Small intestine (tissue), 7 donors: ENCODE results near the gene RASGEF1B. TPM values are rescaled to one million over a fixed set of nuclear protein-coding genes. Genes with fewer than 3 reads are reported as not detected.
"Not testable (repeated sequence)": the region's sequence is repeated elsewhere in the genome, so short reads cannot be mapped to it uniquely, and the experiment has no call there.

ENCODE experiments used
- DNase-seq, 2 donors: peaks; one replicate each; pipeline versions ENCODE4 v3.0.0 to v3.0.0-alpha.2; 2013
- FAIRE-seq: peaks from 2 replicates; lab custom pipeline; 2012; peaks lifted over from hg19 to GRCh38; lab: Jason Lieb, UNC
- H3K27ac ChIP-seq, 3 donors: one replicate each; pipeline ENCODE4 v1.5.1; 2013; ENCODE audit warnings: low read length in 2 of 3, mild to moderate bottlenecking in 2 of 3, control low read depth in 1 of 3, inconsistent platforms in 1 of 3, low read depth in 1 of 3, moderate library complexity in 1 of 3
- H3K27me3 ChIP-seq, 3 donors: one replicate each; pipeline ENCODE4 v1.6.1; 2013; ENCODE audit warnings: low read length in 3 of 3, inconsistent platforms in 1 of 3; ENCODE audit not compliant: control insufficient read depth in 3 of 3, insufficient read depth in 3 of 3
- H3K36me3 ChIP-seq, 3 donors: one replicate each; pipeline ENCODE4 v1.6.1; 2013; ENCODE audit warnings: low read length in 3 of 3, inconsistent platforms in 1 of 3, low read depth in 1 of 3, mild to moderate bottlenecking in 1 of 3, moderate library complexity in 1 of 3; ENCODE audit not compliant: control insufficient read depth in 3 of 3, insufficient read depth in 2 of 3
- H3K4me1 ChIP-seq, 3 donors: one replicate each; pipeline ENCODE4 v1.6.1; 2013; ENCODE audit warnings: low read length in 2 of 3, inconsistent platforms in 1 of 3, low read depth in 1 of 3, mild to moderate bottlenecking in 1 of 3, moderate library complexity in 1 of 3; ENCODE audit not compliant: control insufficient read depth in 3 of 3, insufficient read depth in 2 of 3
- H3K4me3 ChIP-seq, 3 donors: one replicate each; pipeline ENCODE4 v1.5.1; 2013; ENCODE audit warnings: low read length in 3 of 3, control low read depth in 1 of 3, inconsistent platforms in 1 of 3, low read depth in 1 of 3, mild to moderate bottlenecking in 1 of 3, moderate library complexity in 1 of 3
- H3K9me3 ChIP-seq, 2 donors: one replicate each; pipeline ENCODE4 v1.6.1; 2013; ENCODE audit warnings: low read depth in 1 of 2, low read length in 1 of 2; ENCODE audit not compliant: control insufficient read depth in 2 of 2, insufficient read depth in 1 of 2
- WGBS, 3 donors: extraction: QIAGEN DNeasy Blood & Tissue Kit; methylation state at CpG; one replicate each; pipeline ENCODE4 v1.1.7; 2013; 5-methylcytosine and 5-hydroxymethylcytosine counted together
- polyA plus RNA-seq, 4 donors: library from polyadenylated mRNA; stranded (reverse) in 3 of 4; unstranded in 1 of 4; fragments of 200-250 nt in 3 of 4; fragments of 120-200 nt in 1 of 4; gene quantifications; one replicate each; pipeline versions ENCODE4 v1.2.1 to v1.2.3, GENCODE V29; 2013
- donor health status: healthy with polysubstance abuse.
- donor health status: control.
- donor health status: control.
- donor health status: Bipolar disorder and iron deficiency.
- donor health status: healthy.

The RASGEF1B gene
- polyA plus RNA-seq, 4 donors: 7.6 to 41.7 (median 16.3) TPM

- not testable (repeated sequence) for DNase-seq, H3K27ac ChIP-seq
Measured at GRCh38 chr4:81473331-81474265, 1.9 kb upstream of the RASGEF1B start.

GRCh38 chr4:81472281-81473182 is 825 bp upstream of the RASGEF1B start:
- H3K36me3 ChIP-seq: no peaks in the 10 kb centered on the region
- H3K4me1 ChIP-seq: peaks cover 0 to 11% (median 0%) of the 10 kb centered on the region in 3 donors
- no peaks in the 10 kb centered on the region for H3K27me3 ChIP-seq
- no peaks in the 10 kb centered on the region for H3K9me3 ChIP-seq
- H3K4me3 ChIP-seq: peak overlapping the region; percentile 83 to 94 (median 92)
- no peak for DNase-seq
- WGBS, 3 donors: 26 to 39% (median 34%) methylated on average over 9 of the region's 9 CpGs
- FAIRE-seq: no peak
- peak overlapping the region; percentile 87 to 96 (median 92) for H3K27ac ChIP-seq

More at GRCh38 chr4:81473331-81474265, 1.9 kb upstream of the RASGEF1B start:
- not testable (repeated sequence) for H3K4me3 ChIP-seq, H3K9me3 ChIP-seq, H3K27me3 ChIP-seq, H3K36me3 ChIP-seq, FAIRE-seq, H3K4me1 ChIP-seq
- 80 to 86% (median 85%) methylated on average over 19 of the region's 19 CpGs for WGBS, 3 donors

DNA sequence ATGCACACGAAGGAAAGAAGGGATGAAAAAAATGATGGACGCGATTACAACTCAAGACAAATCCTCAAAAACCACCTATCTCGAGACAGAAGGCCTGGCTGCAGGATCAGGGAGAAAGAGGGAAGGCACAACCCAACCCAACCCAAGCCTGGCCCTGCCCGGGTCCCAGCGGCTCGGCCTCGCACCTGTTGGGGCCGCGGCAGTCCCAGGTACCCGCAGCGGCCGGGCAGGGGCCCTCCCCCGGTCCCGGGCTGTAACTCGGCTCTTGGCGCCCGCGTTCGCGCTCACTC is 464 bp downstream of the RASGEF1B start:
- Histone ChIP-seq H3K27me3 (no peaks in the 10 kb centered on the region), H3K9me3 (no peaks in the 10 kb centered on the region), H3K27ac (peak overlapping the region; percentile 87 to 98 (median 96)), H3K4me3 (peak overlapping the region; percentile 83 to 94 (median 92)), H3K4me1 (peaks cover 0 to 17% (median 0%) of the 10 kb centered on the region in 3 donors), H3K36me3 (no peaks in the 10 kb centered on the region)
- WGBS, 3 donors: 0 to 1% (median 1%) methylated on average over 16 to 21 of the region's 21 CpGs
- FAIRE-seq (no peak), DNase-seq (no peak)

DNA sequence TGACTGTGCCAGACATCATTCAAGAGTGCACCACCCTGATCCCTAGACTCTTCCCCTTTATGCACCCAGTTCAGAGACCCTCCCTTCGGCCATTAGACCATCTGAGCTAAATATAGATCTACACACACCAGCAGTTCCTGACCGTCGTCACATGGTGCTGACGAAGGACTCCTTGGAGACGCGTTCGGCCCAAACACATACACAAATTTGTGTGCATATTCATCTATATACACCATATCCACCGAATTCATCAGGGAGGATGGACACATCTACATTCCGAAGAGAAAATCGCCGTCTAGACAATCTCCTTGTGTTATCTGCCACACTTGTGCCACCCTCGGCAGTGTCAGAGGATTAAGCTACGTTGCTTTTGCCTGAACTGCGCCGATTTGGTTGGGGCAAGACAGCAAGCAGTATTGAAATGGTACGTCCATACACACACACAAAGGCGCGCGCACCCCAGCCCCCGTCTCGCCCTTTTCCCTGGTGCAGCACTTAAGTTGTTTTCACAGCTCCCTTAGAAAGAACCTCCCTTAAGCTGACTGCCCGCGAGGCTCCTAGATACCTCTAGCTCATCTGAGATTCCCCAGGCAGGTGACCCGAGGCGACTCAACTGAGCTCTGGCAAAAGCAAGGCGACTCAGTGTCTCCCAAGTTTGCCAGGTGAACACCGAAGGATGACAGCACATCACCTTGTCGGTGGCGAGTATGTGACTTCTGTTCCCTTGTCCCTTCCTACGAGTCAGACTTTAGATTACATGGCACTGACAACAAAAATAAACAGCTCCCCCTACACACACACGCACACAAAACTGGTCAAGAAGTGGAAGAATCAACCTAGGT is 1.0 kb downstream of the RASGEF1B start:
- FAIRE-seq (no peak), DNase-seq (peak; percentile 56 to 83)
- peak overlapping the region; percentile 87 to 98 (median 96) for H3K27ac ChIP-seq
- H3K27me3 ChIP-seq: no peaks in the 10 kb centered on the region
- H3K4me1 ChIP-seq: peaks cover 0 to 17% (median 0%) of the 10 kb centered on the region in 3 donors
- WGBS, 3 donors: 0% methylated on average over 31 of the region's 31 CpGs
- H3K36me3 ChIP-seq: no peaks in the 10 kb centered on the region
- H3K9me3 ChIP-seq: no peaks in the 10 kb centered on the region
- peak overlapping the region; percentile 83 to 94 (median 92) for H3K4me3 ChIP-seq

- 5 to 18% (median 17%) methylated on average over 7 of the region's 7 CpGs for WGBS, 3 donors
- H3K4me3 ChIP-seq: peak overlapping the region in 2 of 3 donors; percentile 92 to 94
Measured at GRCh38 chr4:81469781-81470455, 1.8 kb downstream of the RASGEF1B start.

GRCh38 chr4:81468678-81469077 is 3.0 kb downstream of the RASGEF1B start:
- DNase-seq: no peak
- H3K9me3 ChIP-seq: no peaks in the 10 kb centered on the region
- peaks cover 0 to 22% (median 0%) of the 10 kb centered on the region in 3 donors for H3K4me1 ChIP-seq
- no peaks in the 10 kb centered on the region for H3K27me3 ChIP-seq
- no peak overlapping the region for H3K27ac ChIP-seq
- FAIRE-seq: no peak
- H3K4me3 ChIP-seq: peak overlapping the region in 1 of 3 donors; percentile 20
- 15 to 54% (median 30%) methylated on average over 2 of the region's 2 CpGs for WGBS, 3 donors
- no peaks in the 10 kb centered on the region for H3K36me3 ChIP-seq

More at GRCh38 chr4:81469781-81470455, 1.8 kb downstream of the RASGEF1B start:
- Histone ChIP-seq H3K36me3 (no peaks in the 10 kb centered on the region), H3K27ac (peak overlapping the region; percentile 87 to 98 (median 96)), H3K9me3 (no peaks in the 10 kb centered on the region), H3K27me3 (no peaks in the 10 kb centered on the region), H3K4me1 (peaks cover 0 to 22% (median 0%) of the 10 kb centered on the region in 3 donors)
- DNase-seq: peak in 1 of 2 donors; percentile 20
- FAIRE-seq: no peak

- Histone ChIP-seq H3K27ac (no peak overlapping the region), H3K4me1 (peaks cover 0 to 20% (median 3%) of the 10 kb centered on the region in 3 donors)
- WGBS, 3 donors: 3 to 19% (median 13%) methylated on average over 1 of the region's 1 CpG
Measured at GRCh38 chr4:81467672-81467964, 4.1 kb downstream of the RASGEF1B start.

More at GRCh38 chr4:81467672-81467964, 4.1 kb downstream of the RASGEF1B start:
- Histone ChIP-seq H3K36me3 (no peaks in the 10 kb centered on the region), H3K27me3 (no peaks in the 10 kb centered on the region), H3K9me3 (no peaks in the 10 kb centered on the region), H3K4me3 (no peak overlapping the region)
- no peak for DNase-seq
- FAIRE-seq: peak; percentile 39
